GM19238 (cell line): Measurements from ENCODE around the gene SPATA31D4.
"Not testable (repeated sequence)": the region's sequence is repeated elsewhere in the genome, so short reads cannot be mapped to it uniquely, and the experiment has no call there.

Experiments used
- DNase-seq: peaks from one replicate; pipeline ENCODE4 v3.0.0; 2011; ENCODE audit warnings: low spot score; ENCODE audit not compliant: insufficient read length

SPATA31D4 gene

DNA sequence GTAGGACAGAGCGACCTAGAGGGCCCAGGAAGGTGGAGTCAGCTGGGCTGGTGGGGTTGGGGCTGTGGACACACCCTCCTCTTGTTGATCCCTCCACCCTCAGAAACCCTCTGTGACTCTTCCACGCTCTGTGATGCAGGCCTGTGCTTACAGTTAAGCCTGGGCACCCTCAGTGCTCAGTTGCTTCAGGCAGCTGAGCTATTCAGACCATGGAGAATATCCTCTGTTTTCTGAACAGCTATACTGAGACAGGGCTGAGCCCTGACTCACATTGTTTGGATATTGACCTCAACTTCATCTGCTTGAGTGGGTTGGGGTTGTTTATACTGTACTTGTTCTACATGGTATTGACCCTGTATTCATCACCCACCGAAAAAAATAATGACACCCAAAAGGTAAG, at the start of gene SPATA31D4:
Gene SPATA31D4, plus strand, starts transcription at position 124 of the 400 bp plus-strand sequence. Its CDS starts 86 bp downstream, at position 210.
- DNase-seq = not testable (repeated sequence)

DNA sequence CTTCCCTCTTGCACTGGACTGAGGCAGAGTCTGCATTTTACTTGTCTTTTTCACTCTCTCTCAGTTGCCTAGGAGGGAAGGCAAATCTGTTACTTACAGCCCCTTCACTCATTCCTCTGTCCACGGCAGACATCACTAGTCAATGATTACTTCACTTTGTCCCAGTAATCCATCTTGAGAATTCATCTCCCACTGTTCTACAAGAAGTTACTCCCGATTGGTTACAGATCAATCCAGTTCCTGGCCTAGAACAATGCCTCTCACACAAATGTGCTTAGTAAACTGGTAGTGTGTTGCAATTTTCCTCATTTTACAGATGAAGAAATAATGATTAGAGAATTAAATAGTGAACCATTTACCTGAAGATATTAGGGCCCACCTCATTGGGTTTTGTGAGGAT, 49.7 kb upstream of the SPATA31D4 start:
- DNase-seq = no peak

DNA sequence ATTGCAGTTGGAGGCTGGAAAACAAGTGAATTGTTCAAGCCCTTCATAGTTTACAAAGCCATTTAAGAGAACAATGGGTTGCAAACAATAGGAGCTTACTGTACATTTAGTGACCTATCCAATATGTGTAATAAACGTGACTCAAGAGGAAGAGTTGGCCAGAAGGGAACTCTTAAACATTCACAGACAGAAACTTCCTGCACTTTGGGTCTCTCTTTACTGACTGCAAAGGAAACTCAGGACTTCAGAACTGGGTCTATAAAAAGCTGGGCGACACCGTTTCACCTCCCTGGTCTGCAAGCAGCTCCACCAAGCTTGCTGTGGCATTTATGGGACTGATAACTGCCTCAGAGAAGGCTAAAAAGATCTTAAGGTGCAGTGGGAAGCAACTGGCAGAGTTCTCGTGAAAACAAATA, 48.7 kb upstream of the SPATA31D4 start:
- no peak for DNase-seq

DNA sequence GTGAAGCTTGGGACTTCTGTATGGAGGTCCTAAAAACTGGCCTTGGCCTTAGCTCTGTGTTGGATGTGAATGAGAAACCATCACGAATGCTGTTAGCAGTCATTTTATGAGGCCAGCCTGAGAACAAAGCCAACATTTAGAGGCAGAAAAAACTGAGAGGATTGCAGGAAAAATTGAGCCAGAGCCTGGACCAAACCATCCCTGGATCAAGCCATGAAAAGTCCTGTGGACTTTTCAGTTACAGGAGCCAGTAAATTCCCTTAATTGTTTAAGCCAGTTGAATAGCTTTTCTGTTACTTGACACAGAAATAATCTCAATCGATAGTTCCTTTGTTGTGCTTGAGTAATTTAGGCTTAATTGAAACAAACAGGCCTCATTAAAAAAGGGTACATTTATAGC, 42.6 kb upstream of the SPATA31D4 start:
- DNase-seq = no peak

DNA sequence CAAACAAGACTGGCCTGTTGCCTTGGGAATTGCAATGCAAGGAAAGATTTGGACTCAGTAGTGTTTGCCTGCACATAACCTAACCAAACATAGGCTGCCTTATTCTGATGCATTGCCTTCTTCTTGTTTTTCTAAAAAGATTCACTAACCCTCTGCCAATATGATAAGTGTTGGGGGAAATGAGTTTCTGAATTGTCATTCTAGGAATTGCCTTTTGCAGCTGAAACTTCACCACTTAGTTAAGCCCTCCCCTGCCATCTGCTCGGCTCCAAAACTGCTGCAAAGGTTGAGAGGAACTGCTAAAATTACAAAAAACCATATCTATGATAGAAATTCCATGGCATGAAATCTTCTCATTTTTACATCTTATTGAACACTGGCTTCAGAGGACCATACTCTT, 41.6 kb upstream of the SPATA31D4 start:
- no peak for DNase-seq

DNA sequence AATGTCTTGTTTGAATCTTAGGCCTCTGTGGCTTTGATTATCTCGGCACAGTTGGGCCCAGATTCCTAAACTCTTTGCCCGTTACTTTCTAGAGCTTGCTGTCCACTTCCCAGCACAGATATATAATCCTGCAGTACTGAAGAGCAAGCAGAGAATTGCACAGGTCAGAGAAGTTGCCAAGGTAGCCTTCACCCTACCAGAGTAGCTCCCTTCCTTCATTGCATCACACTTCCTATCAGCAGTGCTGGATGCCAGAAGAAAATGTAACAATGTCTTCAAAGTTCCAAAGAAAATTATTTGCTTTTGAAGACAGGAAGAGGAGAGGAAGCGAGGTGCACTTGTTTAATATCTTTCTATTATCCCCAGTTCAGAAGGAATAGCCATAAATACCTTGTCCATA, 38.1 kb upstream of the SPATA31D4 start:
- DNase-seq = no peak

DNA sequence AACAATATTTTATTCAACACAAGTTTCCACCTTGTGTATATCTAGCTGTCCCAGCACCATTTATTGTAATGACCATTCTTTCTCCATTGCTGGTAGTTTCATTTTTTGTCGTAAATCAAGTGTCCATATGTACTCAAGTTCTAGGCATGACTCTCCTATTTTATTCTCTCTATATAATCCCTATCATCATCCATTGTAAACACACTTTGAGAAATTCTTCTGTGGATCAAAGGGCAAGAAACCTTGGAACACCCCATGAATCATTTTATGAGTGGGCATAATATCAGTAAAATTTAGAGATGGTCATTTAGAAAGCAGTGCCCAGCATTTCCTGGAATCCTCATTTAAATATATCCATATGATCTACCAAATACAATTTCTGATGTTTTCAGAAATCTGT, 35.8 kb upstream of the SPATA31D4 start:
- DNase-seq = no peak

DNA sequence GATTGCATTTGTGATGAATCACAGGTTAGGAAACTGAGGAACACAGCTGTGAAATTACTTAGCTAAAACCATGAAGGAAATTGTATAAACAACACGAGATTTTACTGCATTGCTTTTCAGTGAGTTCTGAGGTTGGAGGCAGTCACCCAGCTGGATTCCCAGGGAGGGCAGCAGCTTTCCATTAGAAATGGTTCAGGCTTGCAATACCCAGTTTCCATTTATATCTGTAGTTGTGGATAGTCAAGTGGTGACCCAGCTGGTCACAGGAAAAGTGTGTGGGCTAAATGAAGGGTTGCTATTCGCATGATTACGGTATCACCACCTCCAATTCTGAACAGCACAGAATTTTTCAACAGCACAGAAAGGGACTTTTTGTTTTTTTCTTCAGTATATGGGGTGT, 34.3 kb upstream of the SPATA31D4 start:
- DNase-seq = no peak

DNA sequence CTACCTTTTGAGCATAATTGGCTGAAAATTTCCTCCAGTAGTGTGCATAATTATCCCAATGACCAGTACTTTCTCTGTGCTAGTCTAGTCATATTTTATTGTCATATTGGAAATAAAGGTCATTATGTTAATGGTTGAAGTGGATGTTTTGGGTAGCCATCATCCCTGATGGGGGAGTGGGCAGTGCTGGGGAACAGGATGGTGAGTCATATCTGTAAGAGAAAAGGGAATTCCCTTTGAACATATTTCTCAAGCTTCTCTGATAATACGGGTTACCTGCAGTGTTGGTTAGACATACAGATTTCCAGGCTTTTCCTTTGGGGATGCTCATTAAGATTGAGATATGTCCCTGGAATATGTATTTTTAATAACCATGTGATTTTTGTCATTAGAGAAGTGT, 33.3 kb upstream of the SPATA31D4 start:
- DNase-seq = no peak

DNA sequence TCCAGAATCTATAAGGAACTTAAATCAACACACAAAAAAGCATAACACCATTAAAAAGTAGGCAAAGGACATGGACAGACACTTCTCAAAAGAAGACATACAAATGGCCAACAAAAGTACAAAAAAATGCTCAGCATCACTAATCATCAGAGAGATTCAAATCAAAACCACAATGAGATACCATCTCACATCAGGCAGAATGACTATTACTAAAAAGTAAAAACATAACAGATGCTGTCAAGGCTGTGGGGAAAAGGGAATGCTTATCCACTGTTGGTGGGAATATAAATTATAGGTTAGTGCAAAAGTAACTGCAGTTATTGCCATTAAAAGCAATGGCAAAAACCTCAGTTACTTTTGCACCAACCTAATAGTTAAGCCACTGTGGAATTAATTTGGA, 32.2 kb upstream of the SPATA31D4 start:
- DNase-seq = no peak

DNA sequence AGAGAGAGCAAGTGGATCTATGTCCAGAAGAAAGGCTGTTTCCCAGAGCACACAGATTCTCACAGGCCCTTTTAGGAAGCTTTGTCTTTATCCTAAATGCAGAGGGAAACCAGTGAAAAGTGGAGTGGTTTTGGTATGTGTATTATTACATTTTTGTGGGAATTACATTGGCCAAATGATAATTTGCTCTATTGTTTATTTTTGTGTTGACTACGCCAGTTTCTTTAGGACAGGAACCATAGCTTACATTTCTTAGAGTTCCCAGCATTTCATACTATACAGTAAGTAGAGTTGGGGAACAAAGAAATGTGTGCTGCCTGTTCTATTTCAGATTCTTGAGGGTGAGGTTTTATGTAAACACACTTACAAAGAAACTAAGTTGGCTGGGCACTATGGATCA, 29.4 kb upstream of the SPATA31D4 start:
- no peak for DNase-seq

DNA sequence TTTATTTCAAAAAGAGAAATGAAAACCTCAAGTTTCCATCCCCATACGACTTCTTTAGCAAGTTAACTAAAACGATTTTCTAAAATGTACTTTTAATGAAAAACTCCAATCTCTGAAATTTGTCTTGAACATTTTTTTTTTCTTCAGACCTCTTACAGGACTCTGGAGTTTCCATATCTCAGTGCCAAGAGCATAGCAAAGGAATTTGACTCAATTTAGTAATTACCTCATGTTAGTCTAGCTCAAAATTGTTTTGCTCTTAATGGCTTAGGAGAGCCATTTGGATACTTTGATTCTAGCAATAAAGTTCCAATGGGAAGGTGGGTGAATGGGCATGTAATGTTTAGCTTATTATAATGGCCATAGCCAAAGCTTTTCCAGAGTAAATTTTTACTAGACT, 26.0 kb upstream of the SPATA31D4 start:
- DNase-seq = no peak

DNA sequence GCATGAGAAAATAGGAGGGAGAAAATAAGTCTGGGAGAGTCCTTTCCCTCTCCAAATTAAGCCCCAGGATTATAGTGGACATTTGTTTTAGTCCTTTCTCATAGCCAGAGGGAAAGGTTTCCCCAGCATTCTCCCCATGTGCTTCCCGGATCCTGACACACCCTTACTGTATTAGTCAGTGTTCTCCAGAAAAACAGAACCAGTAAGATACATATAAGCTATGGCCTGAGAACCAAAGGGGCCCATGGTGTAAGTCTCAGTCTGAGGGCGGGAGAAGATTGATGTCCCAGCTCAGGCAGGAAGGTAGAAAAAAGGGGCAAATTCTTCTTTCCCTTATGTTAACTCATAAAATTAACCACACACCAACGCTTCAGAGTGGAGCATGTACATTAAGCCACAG, 25.6 kb upstream of the SPATA31D4 start:
- no peak for DNase-seq

DNA sequence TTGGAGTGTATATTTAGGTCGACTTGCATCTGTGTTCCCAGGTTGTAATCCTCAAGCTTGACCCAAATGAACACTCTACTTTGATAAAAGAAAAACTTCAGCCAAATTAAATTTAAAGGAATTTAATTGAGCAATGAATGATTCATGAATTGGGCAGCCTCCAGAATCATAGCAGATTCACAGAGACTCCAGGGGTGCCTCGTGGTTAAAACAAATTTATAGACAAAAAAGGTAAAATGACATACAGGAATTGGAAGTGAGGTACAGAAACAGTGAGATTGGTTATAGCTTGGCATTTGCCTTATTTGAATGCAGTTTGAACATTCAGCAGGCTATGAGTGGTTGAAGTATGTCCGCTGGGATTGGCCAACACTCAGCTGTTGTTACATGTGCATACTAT, 21.6 kb upstream of the SPATA31D4 start:
- DNase-seq = no peak

DNA sequence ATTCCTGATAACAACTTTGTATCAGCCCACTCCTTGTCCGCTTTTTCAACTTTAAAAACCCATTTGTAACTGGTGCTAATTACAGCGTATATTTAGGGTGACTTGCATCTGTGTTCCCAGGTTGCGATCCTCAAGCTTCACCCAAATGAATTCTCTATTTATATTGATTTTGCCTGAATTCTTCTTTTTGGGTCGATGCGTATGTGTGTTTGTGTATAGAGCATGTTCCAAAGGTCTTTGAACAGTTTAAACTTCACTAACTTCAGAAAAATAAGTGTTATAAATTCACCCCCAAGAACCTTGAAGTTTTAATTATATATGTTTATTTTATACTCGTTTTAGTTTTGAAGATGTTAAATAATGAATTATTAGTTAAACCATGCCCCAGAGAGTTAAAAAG, 16.1 kb upstream of the SPATA31D4 start:
- no peak for DNase-seq

DNA sequence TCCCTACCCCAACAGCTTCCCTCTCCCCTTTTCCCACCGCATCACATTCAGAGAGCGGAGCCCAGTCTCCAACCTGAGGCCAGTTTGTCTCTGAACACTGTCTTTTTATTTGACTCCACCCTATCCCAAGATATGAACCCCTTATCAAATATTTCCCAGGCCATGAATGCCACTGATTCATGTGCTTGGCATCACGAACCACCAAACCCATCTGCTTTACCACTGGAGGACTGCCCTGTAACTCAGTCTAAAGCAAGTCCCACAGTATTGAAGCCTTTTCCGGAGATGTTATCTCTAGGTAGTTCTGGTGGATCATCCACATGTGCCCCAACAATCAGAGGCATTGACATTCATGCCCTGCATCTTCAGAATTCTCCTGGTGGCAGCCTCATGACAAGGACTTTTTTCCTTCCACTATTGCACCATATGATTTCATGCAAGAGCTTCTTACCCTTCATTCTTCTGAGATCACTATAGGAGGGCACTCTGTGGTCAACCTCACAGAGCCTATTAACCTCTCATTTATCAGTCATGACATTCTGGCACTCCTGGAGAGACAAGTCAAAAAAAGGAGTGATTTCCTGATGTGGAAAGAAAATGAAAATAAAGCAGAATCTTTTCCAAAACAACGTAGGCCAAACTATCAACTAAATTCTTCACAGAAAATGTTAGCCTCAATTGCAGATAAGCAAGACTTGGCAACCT, 12.3 kb upstream of the SPATA31D4 start:
- DNase-seq = no peak

DNA sequence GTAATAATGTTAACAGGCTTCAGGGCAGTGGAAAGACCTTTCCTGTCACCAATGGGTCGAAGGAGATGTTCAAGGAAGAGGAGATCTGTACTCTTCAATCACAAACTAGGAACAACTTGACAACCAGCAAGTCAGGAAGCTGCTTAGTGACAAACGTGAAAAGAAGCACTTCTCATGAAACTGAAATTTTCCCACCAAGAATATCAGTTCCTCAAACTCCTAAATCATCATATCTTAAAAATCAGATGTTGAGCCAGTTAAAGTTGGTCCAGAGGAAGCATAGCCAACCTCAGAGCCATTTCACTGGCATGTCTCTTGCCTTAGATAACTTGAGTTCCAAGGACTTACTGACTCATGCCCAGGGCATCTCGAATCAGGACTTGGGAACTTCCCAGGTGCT, 9.7 kb upstream of the SPATA31D4 start:
- DNase-seq = not testable (repeated sequence)

DNA sequence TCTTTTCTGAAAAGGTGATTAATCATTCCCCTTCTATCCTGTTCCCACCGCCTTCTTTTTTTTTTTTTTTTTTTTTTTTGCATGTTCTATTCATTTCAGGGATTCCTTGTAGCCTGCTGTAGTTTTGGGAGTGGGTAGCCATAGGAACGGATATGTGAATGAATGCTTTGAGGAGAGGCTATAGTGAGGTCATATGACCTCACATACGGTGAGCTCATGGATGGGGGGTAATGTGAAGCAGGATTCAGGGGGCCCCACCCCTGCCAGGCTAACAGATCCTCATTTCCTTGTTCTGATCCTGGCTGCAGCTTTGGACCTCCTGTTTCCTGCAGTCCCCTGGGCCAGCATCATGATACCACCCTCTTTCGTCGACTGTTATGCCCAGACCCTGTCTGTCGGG, 1.9 kb downstream of the SPATA31D4 start:
- DNase-seq = not testable (repeated sequence)

DNA sequence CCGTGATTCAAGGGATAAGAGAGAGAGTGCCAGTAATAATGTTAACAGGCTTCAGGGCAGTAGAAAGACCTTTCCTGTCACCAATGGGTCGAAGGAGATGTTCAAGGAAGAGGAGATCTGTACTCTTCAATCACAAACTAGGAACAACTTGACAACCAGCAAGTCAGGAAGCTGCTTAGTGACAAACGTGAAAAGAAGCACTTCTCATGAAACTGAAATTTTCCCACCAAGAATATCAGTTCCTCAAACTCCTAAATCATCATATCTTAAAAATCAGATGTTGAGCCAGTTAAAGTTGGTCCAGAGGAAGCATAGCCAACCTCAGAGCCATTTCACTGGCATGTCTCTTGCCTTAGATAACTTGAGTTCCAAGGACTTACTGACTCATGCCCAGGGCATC, 5.3 kb downstream of the SPATA31D4 start:
- DNase-seq = not testable (repeated sequence)

DNA sequence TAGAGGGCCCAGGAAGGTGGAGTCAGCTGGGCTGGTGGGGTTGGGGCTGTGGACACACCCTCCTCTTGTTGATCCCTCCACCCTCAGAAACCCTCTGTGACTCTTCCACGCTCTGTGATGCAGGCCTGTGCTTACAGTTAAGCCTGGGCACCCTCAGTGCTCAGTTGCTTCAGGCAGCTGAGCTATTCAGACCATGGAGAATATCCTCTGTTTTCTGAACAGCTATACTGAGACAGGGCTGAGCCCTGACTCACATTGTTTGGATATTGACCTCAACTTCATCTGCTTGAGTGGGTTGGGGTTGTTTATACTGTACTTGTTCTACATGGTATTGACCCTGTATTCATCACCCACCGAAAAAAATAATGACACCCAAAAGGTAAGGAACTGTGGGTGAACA, 15.2 kb downstream of the SPATA31D4 start, which contains the start of gene SPATA31D3:
Gene SPATA31D3, plus strand, starts transcription at position 108 of the 400 bp plus-strand sequence. Its CDS starts 86 bp downstream, at position 194.
- not testable (repeated sequence) for DNase-seq

DNA sequence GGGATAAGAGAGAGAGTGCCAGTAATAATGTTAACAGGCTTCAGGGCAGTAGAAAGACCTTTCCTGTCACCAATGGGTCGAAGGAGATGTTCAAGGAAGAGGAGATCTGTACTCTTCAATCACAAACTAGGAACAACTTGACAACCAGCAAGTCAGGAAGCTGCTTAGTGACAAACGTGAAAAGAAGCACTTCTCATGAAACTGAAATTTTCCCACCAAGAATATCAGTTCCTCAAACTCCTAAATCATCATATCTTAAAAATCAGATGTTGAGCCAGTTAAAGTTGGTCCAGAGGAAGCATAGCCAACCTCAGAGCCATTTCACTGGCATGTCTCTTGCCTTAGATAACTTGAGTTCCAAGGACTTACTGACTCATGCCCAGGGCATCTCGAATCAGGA, 20.4 kb downstream of the SPATA31D4 start:
- not testable (repeated sequence) for DNase-seq

DNA sequence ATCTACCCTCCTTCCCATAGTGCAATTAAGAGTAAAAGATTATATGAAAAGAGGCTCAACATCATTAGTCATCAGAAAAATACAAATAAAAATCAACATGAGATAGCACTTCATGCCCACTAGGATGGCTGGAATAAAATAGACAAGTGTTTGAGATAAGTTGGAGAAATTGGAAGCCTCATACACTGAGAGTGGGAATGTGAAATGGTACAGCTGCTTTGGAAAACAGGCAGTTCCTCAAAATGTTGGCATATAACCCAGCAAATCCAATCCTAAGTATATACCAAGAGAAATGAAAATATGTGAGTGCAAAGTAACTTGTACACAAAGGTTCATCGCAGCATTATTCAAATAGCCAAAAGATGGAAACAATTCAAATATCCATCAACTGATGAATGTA, 24.9 kb downstream of the SPATA31D4 start:
- DNase-seq = no peak

DNA sequence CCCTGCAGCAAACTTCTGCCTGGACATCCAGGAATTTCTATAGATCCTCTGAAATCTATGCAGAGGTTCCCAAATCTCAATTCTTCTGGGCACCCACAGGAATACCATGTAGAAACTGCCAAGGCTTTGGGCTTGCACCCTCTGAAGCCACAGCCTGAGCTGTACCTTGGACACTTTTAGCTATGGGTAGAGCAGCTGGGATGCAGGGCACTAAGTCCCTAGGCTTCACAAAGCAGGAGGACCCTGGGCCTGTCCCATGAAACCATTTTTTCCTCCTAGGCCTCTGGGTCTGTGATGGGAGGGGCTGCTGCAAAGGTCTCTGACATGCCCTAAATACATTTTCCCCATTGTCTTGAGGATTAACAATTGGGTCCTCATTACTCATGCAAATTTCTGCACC, 27.4 kb downstream of the SPATA31D4 start:
- DNase-seq = no peak
